Measurements from ENCODE around the gene UPF2.
"Not testable (repeated sequence)": the region's sequence is repeated elsewhere in the genome, so short reads cannot be mapped to it uniquely, and the experiment has no call there.

Gene UPF2

GRCh38 chr10:11988924-11989323, 53.7 kb downstream of the UPF2 start:
- TF ChIP-seq CTCF (IDR thresholded peaks at IDR 0.05; ENCODE audit: insufficient read depth, low read length, missing control alignments): no peak
- DNase-seq (ENCODE audit: low read depth, low spot score): no peak
- CTCF ChIA-PET: interaction anchor here (1.0 to 2.2 kb wide), 5 partner anchors 9 to 206 kb away, joined by 4 to 10 read pairs (median 5); no protein-coding TSS in a partner anchor
- H3K4me3 ChIP-seq (ENCODE audit: low read depth, low read length): no peak overlapping the region
- POLR2A ChIA-PET: no interaction called here

GRCh38 chr10:11986593-11987216, 55.9 kb downstream of the UPF2 start:
- DNase-seq (ENCODE audit: low read depth, low spot score): peak; percentile 40
- POLR2A ChIA-PET: no interaction called here
- TF ChIP-seq CTCF (IDR thresholded peaks at IDR 0.05; ENCODE audit: insufficient read depth, low read length, missing control alignments): peak; percentile 79
- H3K4me3 ChIP-seq (ENCODE audit: low read depth, low read length): no peak overlapping the region
- CTCF ChIA-PET: interaction anchor here (0.7 to 5.4 kb wide), 48 partner anchors 9 to 454 kb away, joined by 3 to 94 read pairs (median 4); partner anchors contain the start of gene UPF2

GRCh38 chr10:11982253-11982652, 60.4 kb downstream of the UPF2 start:
- no peak for DNase-seq (ENCODE audit: low read depth, low spot score)
- ChIA-PET POLR2A (no interaction called here), CTCF (interaction anchor here (1.6 to 3.0 kb wide), 2 partner anchors 28 to 199 kb away, joined by 3 to 17 read pairs; no protein-coding TSS in a partner anchor)

GRCh38 chr10:11975795-11976194, 66.8 kb downstream of the UPF2 start:
- ChIA-PET CTCF (interaction anchor here (3.6 kb wide), 1 partner anchor 11 kb away, joined by 18 read pairs; no protein-coding TSS in a partner anchor), POLR2A (no interaction called here)
- H3K4me3 ChIP-seq (ENCODE audit: low read depth, low read length): no peak overlapping the region
- TF ChIP-seq CTCF (IDR thresholded peaks at IDR 0.05; ENCODE audit: insufficient read depth, low read length, missing control alignments): no peak
- DNase-seq (ENCODE audit: low read depth, low spot score): no peak

More at GRCh38 chr10:11982253-11982652, 60.4 kb downstream of the UPF2 start:
- no peak overlapping the region for H3K4me3 ChIP-seq (ENCODE audit: low read depth, low read length)
- no peak for TF ChIP-seq CTCF (IDR thresholded peaks at IDR 0.05; ENCODE audit: insufficient read depth, low read length, missing control alignments)

GRCh38 chr10:11972523-11972922, 70.1 kb downstream of the UPF2 start:
- CTCF ChIA-PET; DNase-seq (ENCODE audit: low read depth, low spot score); POLR2A ChIA-PET; H3K4me3 ChIP-seq (ENCODE audit: low read depth, low read length): not testable (repeated sequence)

GRCh38 chr10:11962176-11962575, 80.4 kb downstream of the UPF2 start:
- no peak for TF ChIP-seq CTCF (IDR thresholded peaks at IDR 0.05; ENCODE audit: insufficient read depth, low read length, missing control alignments)
- no peak overlapping the region for H3K4me3 ChIP-seq (ENCODE audit: low read depth, low read length)
- ChIA-PET POLR2A (no interaction called here), CTCF (interaction anchor here (2.2 kb wide), 1 partner anchor 24 kb away, joined by 9 read pairs; no protein-coding TSS in a partner anchor)
- no peak for DNase-seq (ENCODE audit: low read depth, low spot score)

GRCh38 chr10:11961771-11962170, 80.8 kb downstream of the UPF2 start:
- POLR2A ChIA-PET: no interaction called here
- DNase-seq (ENCODE audit: low read depth, low spot score): no peak
- no peak for TF ChIP-seq CTCF (IDR thresholded peaks at IDR 0.05; ENCODE audit: insufficient read depth, low read length, missing control alignments)
- CTCF ChIA-PET: no interaction called here
- H3K4me3 ChIP-seq (ENCODE audit: low read depth, low read length): no peak overlapping the region
